GM18505 (cell line): ENCODE data around the gene EEIG1.
A peak's percentile ranks its signal among the peaks of the same experiment; 100 is the strongest.

Experiments
- ATAC-seq: cut with Tn5 transposase; IDR thresholded peaks from one replicate; pipeline ENCODE4 v1.9.1; 2021; ENCODE audit not compliant: unreplicated experiment
- POLR2A ChIP-seq: IDR thresholded peaks from 4 replicates; pipeline ENCODE4 v1.6.1; 2011; ENCODE audit warnings: borderline replicate concordance; ENCODE audit not compliant: insufficient read depth, insufficient read length; ENCODE audit errors: extremely low read depth

The EEIG1 gene

GRCh38 chr9:127975376-127976315 lies 5.1 kb downstream of the EEIG1 start:
- ATAC-seq, result no peak
- TF ChIP-seq POLR2A, result no peak

GRCh38 chr9:127974769-127975261 lies 6.0 kb downstream of the EEIG1 start:
- no peak for ATAC-seq

GRCh38 chr9:127974001-127974768 lies 6.6 kb downstream of the EEIG1 start:
- no peak for ATAC-seq
- TF ChIP-seq POLR2A, result no peak

More at GRCh38 chr9:127974769-127975261, 6.0 kb downstream of the EEIG1 start:
- no peak for TF ChIP-seq POLR2A

GRCh38 chr9:127973169-127974000 lies 7.4 kb downstream of the EEIG1 start:
- ATAC-seq, result no peak
- TF ChIP-seq POLR2A, result no peak

- TF ChIP-seq POLR2A, result no peak
- no peak for ATAC-seq
These were observed 8.4 kb downstream of the EEIG1 start for GRCh38 chr9:127972236-127972871.

- peak; percentile 11 for ATAC-seq
- TF ChIP-seq POLR2A, result no peak
These were observed 9.2 kb downstream of the EEIG1 start for GRCh38 chr9:127971357-127972235.

GRCh38 chr9:127970401-127971313 lies 10.1 kb downstream of the EEIG1 start:
- peak; percentile 62 for ATAC-seq
- TF ChIP-seq POLR2A, result no peak

- no peak for TF ChIP-seq POLR2A
- no peak for ATAC-seq
These were observed 11.9 kb downstream of the EEIG1 start for GRCh38 chr9:127968700-127969383.

GRCh38 chr9:127968042-127968441 lies 12.7 kb downstream of the EEIG1 start:
- no peak for TF ChIP-seq POLR2A
- no peak for ATAC-seq

- TF ChIP-seq POLR2A, result no peak
- ATAC-seq, result no peak
These were observed 13.5 kb downstream of the EEIG1 start for GRCh38 chr9:127967151-127967809.
